ENCODE results near the gene GPRC5C.

GPRC5C gene

GRCh38 chr17:74452841-74453661 lies 21.2 kb downstream of the GPRC5C start:
- no peak for DNase-seq (ENCODE audit: low read depth in 2 of 2)

DNA sequence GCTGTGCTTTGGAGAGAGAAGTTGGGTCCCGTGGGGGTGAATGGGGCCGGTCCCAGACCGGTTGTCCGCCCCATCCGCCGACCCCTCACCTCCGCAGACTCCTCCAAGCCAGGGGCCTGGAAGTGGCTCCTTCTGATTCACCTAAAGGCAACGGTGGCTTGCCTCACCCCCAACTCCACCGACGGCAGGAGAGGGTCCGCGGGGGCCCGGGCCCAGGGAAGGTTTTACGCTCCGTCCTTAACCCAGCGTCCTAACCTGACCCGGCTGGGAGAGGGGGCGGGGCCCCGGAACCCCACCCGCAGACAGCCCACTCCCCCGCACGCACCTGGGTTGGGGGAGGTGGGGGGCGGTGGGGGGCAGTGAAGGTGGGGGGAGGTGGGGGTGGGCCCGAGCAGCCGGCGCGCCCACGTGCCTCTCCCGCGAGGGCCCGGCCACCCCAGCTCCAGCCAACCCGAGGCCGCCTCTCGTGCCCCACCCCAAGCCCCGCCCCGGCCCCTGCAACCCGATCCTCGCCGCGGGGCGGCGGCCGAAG lies 21.8 kb downstream of the GPRC5C start:
- DNase-seq (ENCODE audit: low read depth in 2 of 2) = peak; percentile 70 to 74

- no peak for DNase-seq (ENCODE audit: low read depth in 2 of 2)
Measured at GRCh38 chr17:74454197-74455024, 22.5 kb downstream of the GPRC5C start.

DNA sequence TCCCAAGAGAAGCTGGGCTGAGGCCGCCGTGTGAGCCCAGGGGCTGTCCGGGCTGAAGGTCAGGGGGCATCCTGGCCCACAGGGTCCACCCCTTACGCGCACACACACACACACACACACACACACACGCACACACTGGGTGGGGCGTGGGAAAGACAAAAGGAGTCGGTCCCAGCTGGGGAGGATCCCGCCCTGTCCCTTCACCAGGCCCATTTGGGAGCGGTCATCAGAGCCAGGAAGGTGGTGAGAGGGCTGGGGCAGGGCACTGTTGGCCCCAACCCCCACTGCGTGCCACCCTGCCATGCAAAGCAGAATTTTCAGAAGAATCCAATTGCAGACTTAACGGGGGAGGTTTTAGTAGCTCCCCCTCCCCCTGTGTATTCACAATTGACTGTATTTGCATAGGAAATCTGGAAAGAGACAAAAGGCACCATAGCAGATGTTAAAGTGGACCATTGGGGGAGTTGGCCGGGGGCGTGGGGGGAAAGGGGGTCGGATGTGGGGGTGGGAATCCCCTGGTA lies 23.2 kb downstream of the GPRC5C start:
- no peak for DNase-seq (ENCODE audit: low read depth in 2 of 2)

DNA sequence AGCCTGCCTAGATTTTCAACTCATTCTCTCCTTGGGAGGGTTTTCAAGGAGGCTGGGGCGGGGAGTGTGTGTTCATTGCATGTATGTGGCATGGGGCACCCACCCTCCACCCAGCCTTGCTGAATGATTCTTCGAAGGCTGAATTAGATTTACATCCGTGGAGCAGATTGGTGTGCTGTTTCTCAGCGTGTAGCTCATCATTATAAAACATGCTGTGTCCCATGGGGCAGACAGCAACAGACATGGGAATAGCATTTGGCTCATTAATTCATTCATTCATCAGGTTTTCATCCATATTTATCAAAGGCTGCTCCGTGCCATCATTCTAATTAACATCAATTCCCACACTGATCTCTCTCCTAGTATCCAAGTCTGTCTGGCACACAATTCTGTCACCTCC lies 23.9 kb downstream of the GPRC5C start:
- DNase-seq (ENCODE audit: low read depth in 2 of 2) = no peak

DNA sequence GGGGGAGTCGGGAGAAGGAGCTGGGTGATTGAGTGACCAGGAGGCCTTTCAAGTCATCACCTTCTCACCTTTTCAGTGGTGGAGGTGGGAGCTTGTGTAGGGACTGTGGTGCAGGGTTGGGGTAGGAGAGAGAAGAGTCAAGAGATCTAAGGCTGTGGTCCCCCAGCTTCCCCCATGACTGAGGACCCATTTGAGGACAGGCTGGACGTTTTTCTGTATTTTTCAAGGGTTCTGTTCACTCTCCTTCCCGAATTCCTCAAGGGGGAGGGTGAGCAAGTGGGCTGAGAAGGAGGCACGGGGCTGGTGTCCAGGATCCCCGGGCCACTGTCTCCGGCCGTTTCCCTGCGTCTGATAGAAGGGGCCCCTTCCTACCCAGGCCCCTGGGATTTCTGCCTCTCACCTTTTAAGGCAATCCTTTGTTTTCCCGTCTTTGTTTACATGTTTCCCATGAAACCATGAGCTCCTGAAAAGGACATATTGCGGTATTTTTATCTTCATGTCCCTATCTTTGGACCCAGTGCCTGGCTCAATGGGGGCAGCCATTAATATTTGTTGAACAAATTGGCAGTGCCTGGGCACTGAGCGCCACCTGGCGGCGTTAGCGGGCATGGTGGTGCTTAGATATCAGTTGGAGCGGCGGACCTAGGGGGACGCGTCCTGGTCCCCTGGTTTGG lies 25.4 kb downstream of the GPRC5C start:
- peak; percentile 62 to 65 for DNase-seq (ENCODE audit: low read depth in 2 of 2)

DNA sequence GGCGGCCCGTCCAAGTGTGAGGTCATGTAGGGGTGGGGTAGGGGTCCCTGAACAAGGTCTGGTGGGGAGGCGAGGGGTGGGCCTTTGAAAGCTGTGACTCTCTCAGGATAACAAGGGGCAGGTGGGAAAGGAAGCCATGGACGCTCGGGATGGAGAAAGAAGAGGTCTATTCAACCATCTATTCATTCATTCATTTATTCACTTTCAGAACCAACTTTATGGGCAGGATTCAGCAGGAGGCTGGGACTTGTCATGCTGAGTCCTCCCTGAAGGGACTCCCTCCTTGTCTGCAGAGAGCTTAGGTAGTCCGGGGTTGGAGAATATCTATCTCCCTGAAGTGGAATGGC lies 25.9 kb downstream of the GPRC5C start:
- DNase-seq (ENCODE audit: low read depth in 2 of 2) = no peak

DNA sequence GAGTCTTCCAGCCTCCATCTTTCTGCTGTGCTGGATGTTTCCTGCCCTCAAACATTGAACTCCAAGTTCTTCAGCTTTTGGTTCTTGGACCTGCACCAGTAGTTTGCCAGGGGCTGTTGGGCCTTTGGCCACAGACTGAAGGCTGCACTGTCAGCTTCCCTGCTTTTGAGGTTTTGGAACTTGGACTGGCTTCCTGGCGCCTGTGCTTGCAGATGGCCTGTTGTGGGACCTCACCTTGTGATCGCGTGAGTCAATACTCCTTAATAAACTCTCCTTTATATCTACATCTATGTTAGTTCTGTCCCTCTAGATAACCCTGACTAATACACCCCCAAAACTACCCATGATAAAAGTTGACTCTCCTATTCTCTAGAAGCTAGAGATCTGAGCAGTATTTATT lies 26.9 kb downstream of the GPRC5C start:
- DNase-seq (ENCODE audit: low read depth in 2 of 2) = no peak

DNA sequence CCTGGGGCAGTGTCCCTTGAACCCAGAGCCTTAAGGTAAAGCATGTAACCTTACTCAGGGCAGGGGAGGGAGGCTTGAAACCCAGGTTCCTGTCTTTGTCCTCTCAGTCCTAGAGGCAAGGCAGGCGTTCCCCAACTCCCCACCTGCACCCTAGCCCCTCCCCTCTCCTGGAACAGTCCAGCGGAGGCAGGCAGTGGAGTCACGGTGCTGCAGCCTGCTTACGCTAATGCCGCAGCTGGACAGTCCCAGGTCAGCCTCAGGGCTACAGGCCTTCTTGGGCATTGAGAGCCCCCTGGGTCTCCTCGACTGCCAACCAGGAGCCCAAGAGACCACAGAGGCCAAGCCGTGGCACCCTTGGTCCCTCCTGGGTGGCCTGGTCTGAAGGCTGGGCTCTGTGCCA lies 27.7 kb downstream of the GPRC5C start:
- no peak for DNase-seq (ENCODE audit: low read depth in 2 of 2)

- no peak for DNase-seq (ENCODE audit: low read depth in 2 of 2)
Measured at GRCh38 chr17:74460241-74460640, 28.4 kb downstream of the GPRC5C start.

DNA sequence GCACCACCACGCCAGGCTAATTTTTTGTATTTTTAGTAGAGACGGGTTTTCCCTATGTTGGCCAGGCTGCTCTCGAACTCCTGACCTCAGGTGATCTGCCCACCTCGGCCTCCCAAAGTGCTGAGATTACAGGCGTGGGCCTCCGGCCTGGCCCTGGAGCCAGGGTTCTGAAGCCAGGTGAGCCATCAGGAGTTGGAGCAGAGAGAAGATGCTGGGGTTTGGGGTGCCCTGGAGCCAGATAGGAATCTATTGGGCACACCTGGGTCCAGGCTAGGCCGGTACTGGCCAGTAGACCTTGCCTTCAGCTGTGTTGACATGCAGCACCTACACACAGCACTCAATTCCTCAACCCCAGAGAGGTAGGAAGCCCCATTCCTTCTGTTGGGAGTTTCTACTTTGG lies 29.1 kb downstream of the GPRC5C start:
- no peak for DNase-seq (ENCODE audit: low read depth in 2 of 2)

DNA sequence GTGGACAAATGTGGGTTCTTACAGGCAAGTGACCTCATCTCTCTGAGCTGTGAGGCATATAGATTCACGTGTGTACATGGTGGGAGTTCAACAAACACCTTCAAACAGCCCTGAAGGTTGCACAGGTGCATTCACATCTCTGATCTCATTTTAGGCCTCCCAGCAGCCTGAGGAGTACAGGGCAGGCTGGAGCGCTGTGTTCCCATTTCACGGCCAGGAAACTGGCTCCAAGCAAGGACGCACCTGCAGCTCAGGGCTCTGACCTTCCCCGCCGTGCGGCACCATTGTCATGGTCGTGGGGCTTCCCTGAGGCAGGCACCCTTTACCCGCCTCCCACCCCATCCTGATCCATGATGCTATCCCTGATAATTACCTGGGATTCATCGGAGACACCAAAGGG lies 29.7 kb downstream of the GPRC5C start:
- DNase-seq (ENCODE audit: low read depth in 2 of 2) = no peak

GRCh38 chr17:74464730-74465377 lies 33.0 kb downstream of the GPRC5C start:
- DNase-seq (ENCODE audit: low read depth in 2 of 2) = no peak

GRCh38 chr17:74465378-74466110 lies 33.7 kb downstream of the GPRC5C start:
- no peak for DNase-seq (ENCODE audit: low read depth in 2 of 2)

DNA sequence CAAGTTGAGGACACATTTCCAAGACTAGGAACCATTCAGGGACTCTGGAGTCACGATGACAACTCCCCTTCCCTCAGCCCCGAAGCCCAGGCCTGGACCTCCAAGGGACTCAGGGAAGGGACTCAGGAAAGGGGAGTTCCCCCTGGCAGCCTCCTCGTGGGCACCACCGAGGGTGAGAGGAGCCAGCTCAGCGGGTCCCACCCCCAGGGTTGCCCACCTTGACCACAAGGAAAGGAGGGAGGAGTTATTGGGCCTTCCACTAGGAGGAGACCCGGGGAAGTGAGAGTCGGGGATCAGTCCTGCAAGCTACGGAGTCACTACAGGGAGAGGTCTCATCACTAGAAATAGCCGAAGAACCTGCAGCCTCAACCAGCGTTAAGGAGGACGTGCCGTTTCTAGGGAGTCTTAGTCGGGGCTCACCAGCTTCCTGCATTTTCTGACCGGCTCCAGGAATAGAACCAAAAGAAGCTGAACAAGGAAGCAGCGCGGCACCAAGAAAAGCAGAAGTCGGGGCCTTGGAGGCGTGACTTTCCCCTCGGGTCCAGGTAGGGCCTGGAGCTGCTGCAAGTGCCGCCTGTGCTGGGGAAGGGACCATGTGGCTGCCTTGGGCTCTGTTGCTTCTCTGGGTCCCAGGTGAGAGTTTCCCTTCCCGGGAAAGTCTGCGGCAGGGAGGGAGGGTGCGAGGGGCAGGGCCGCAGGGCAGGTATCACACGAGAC lies 34.4 kb downstream of the GPRC5C start, which contains the start of gene CD300A:
TSS of gene CD300A (plus strand) at position 524 of the 717 bp plus-strand sequence. CDS start at position 594, 70 bp downstream.
- DNase-seq (ENCODE audit: low read depth in 2 of 2) = no peak

GRCh38 chr17:74466828-74467184 lies 34.9 kb downstream of the GPRC5C start:
- no peak for DNase-seq (ENCODE audit: low read depth in 2 of 2)

DNA sequence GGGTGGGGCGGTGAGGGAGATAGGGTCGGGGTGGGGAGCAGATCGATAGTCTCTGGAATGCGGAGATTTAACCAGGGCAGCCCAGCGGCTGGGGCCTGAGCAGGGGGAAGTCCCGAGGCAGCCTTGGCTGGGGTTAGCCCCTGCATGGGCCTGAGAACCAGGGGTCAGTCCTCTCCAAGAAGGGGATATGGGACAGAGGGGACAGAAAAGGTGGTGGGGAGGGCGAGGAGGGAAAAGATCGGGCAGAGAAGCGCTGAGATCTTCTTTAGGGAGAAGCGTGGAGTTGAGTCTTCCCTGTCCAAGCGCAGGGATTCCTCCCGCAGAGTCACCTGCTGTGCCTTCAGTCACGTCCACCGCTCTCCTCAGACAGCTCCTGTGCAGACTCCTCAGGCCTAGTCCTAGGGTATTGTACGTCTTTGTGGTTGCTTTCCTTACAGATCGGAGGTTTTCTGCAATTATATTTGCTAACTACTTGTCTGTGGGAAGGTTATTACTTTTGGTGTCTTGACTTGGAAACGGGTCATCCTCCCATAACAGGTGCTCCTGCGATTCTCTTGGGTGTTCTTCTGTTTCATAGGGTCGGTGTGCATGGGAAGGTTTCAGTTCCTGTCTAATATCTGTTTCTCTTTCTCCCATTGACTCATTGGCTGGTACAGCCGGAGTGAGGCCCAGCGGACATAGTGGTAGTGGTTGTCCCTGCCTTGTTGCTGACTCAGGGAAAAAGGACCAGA lies 35.5 kb downstream of the GPRC5C start:
- DNase-seq (ENCODE audit: low read depth in 2 of 2) = no peak

DNA sequence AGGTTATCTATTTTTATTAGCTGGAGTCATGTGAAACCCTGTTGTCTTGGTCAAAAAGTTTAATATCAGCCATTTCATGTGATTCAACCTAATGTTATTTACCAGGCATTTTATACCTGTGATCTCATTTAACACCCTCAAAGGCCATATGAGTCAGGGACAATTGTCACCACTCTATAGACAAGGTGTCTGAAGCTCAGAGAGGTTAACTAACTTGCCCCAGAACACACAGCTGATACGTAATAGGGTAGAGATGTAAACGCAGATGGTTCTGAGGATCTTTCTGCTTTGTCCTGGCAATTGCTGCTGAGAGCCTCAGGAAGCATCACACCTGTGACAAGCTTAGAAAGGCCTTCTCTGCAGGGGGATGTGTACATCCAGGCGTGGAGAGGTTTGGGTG lies 39.5 kb downstream of the GPRC5C start:
- no peak for DNase-seq (ENCODE audit: low read depth in 2 of 2)

DNA sequence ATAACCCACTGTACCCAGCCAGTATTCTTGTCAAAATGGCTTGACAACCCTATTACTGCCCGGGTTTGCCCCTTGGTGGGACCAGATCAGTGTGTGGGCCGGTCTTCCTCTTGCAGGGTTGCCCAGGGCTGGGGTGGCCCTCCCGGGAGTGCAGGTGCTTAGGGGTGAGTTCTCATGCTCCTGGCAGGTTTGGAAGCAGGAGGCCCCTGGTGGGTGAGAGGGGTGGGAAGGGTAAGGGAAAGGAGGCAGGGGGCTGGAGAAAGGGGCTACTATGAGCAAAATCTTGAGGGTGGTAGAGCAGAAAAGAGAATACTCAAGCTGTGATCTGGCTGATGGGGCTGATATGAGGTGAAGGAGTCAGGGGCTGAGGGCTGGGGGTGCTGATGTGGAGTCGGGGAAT lies 41.0 kb downstream of the GPRC5C start:
- DNase-seq (ENCODE audit: low read depth in 2 of 2) = no peak
